ENCODE measurements around the gene LRRC43.

LRRC43 gene

GRCh38 chr12:122227341-122227740 lies 44.4 kb downstream of the LRRC43 start:
- DNase-seq = peak; percentile 75

GRCh38 chr12:122228092-122228491 lies 45.2 kb downstream of the LRRC43 start:
- no peak for DNase-seq

- DNase-seq = no peak
Observed at GRCh38 chr12:122230798-122231197, 47.9 kb downstream of the LRRC43 start.

- DNase-seq = no peak
Observed at GRCh38 chr12:122232691-122233090, 49.8 kb downstream of the LRRC43 start.

GRCh38 chr12:122235741-122236140 lies 52.8 kb downstream of the LRRC43 start:
- DNase-seq = no peak

- DNase-seq = no peak
Observed at GRCh38 chr12:122238861-122239260, 55.9 kb downstream of the LRRC43 start.

- no peak for DNase-seq
Observed at GRCh38 chr12:122243965-122244364, 61.0 kb downstream of the LRRC43 start.

GRCh38 chr12:122244565-122245371 lies 61.8 kb downstream of the LRRC43 start:
- DNase-seq = no peak

- no peak for DNase-seq
Observed at GRCh38 chr12:122245553-122245952, 62.6 kb downstream of the LRRC43 start.

GRCh38 chr12:122250047-122250446 lies 67.1 kb downstream of the LRRC43 start:
- no peak for DNase-seq

GRCh38 chr12:122250536-122250935 lies 67.6 kb downstream of the LRRC43 start:
- DNase-seq = no peak

Data from activated CD8-positive, alpha-beta memory T cell treated with anti-CD3 and anti-CD28 coated beads for 24 hours (primary cell).